ENCODE data around the gene TEKT5.

Gene TEKT5

DNA sequence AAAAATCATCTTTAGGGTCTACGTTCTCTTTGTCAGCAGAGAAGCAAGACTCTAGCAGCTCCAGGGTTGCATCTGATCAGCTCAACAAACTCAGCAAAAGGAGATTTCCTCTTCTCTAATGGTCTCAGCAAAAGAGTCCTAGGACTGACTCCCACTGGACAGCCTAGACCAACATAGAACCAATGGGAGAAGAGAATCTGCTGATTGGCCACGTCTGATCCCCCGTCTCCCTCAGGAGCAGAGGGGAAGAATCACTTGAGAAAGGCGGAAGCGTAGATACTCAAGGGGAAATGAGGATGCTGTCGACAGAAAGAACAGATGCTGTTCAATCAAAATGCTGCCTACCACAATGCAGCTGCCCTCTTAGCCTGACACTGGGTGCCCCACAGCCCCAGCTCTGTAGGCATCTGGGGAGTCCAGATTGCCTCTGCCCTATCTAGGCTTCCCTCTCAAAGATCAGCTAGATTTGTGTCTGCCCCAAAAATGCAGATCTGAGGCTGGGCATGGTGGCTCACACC is 82.8 kb downstream of the TEKT5 start:
- DNase-seq (ENCODE audit: low read depth in 1 of 2, low spot score in 1 of 2), result no peak

- DNase-seq (ENCODE audit: low read depth in 1 of 2, low spot score in 1 of 2), result no peak
Observed at GRCh38 chr16:10610499-10611184, 84.1 kb downstream of the TEKT5 start.

- no peak for DNase-seq (ENCODE audit: low read depth in 1 of 2, low spot score in 1 of 2)
Observed at GRCh38 chr16:10609402-10609774, 85.3 kb downstream of the TEKT5 start.

DNA sequence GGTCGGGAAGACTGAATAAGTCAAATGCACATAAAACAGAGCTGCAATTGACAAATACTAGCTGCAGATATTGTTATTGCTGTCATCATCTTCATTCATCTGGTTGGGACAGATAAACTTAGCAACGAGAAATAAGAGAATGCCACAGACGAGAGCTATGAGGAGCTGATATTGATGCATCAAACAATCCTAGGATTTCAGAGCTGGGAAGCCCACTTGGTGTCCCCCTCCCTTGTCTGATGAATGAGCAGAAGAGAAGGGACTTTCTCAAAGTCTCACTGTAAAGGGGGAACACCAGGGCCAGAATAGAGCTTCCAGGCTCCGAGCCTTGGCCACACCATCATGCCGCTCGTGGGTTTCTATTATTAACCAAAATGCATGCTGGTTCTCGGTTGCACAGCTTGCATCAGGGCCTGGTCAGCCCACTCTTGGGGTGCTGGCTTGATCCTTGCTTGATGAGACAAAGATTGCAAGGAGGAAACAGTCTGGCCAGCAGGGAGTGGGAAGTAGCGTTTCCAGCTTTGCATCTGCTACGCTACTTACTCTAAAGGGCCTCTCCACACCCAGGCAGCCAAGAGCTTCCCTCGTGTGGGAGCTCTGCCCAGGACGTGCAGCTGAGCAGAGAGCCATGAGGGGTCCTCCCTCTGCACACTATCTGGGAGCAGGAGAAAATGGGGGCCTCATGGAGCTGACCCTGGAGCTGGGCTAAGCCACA is 85.9 kb downstream of the TEKT5 start:
- no peak for DNase-seq (ENCODE audit: low read depth in 1 of 2, low spot score in 1 of 2)

DNA sequence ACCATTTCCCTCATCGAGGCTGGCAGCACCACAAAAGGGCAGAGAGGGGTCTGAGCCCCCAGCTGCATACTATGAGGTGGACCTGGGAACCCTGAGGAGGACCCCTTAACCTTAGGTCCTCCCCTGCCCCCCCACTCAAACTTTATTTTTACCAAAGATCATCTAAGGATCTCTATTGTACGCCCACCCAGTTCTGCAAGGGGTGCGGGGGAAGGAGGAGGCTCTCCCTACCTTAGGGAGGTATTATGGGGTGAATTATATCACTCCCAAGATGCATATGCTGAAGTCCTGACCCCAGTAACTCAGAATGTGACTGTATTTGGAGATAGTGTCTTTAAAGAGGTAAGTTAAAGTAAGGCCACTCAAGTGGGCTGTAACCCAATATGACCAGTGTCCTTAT is 87.6 kb downstream of the TEKT5 start:
- no peak for DNase-seq (ENCODE audit: low read depth in 1 of 2, low spot score in 1 of 2)

- DNase-seq (ENCODE audit: low read depth in 1 of 2, low spot score in 1 of 2), result no peak
Observed at GRCh38 chr16:10606607-10607006, 88.1 kb downstream of the TEKT5 start.

DNA sequence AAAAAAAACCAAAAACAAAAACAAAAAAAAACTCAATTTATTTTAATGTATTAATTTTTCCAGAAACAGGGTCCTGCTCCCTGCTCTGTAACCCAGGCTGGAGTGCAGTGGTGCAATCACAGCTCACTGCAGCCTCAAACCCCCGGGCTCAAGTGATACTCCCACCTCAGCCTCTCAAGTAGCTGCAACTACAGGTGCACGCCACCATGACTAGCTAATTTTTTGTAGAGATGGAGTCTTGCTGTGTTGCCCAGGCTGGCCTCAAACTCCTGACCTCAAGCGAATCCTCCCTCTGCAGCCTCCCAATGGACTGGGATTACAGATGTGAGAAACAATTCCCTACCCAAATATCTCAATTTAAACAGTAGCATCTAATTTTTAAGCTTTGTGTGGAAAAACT is 89.1 kb downstream of the TEKT5 start:
- no peak for DNase-seq (ENCODE audit: low read depth in 1 of 2, low spot score in 1 of 2)

DNA sequence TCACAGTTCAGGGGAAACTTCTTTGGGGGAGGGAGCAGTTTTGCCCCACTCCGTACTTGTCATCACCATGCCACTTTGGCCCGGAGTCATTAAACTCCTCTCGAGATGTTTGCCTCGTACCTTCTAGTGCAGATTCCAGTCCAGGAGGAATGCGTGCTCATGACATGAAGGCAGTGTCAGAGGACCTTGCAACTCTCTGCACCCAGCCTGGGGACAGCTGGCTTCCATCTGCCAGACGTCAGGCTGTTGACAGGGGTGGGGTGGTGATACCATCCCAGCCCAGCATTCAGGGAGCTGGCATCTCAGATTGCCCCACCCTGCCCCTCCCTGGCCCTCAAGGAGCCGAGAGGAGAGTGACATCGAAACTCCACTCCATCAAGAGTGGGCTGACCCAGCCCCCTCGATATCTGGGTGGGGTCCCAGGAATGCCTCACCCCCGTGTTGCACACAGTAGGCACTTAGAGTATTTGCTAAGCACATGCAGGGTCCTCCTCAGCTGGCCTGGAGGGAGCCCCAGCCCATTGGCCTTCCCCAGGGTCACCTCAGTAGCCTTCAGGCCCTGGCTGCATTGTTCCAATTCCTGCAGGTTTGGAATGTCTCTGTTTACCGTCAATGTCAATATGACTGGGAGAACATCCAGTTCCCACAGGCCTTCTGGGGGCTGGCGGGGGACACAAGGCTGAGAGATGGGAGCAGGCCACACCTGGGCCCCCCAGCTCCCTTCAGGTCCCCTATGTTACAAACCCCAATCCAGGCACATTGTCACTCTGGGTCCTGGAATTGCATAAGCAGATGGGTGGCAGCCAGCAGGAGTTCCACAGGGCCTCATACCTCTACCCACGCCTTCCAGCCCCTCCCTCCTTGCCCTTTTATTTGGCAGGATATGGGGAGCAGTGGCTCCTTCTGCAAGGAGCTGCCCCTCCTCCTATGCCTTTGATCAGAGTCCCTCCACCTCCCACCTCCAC is 93.0 kb downstream of the TEKT5 start:
- no peak for DNase-seq (ENCODE audit: low read depth in 1 of 2, low spot score in 1 of 2)

DNA sequence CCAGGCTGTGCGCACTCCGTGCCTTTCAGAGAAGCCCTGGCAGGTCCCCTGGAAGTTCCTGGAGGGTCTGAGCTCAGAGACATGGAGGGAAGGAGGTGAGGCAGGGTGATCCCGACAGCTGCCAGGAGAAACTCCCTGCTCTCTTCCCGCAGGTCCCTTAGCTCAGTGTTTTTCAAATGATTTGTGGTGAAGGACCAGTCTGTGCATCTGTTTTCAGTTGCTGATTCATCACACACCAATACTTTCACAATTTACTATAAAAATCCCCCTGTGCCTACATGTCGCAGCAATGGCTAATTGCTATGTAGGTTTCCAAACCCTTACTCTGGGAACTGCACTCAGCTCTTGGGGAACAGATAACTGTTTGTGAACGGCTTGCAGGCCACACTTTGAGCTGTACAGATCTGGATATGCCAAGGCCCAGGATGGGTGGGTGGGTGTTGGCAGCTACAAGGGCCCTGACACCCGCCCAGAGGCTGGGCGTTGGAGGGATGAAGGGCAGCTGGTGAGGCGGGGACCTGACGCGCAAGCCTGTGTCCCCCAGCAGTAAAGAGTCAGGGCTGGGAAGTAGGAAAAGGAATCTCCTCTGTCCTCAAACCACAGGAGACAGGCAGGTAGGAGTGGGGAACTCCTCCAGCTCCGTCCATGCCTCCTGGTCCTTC is 93.8 kb downstream of the TEKT5 start:
- DNase-seq (ENCODE audit: low read depth in 1 of 2, low spot score in 1 of 2), result no peak

DNA sequence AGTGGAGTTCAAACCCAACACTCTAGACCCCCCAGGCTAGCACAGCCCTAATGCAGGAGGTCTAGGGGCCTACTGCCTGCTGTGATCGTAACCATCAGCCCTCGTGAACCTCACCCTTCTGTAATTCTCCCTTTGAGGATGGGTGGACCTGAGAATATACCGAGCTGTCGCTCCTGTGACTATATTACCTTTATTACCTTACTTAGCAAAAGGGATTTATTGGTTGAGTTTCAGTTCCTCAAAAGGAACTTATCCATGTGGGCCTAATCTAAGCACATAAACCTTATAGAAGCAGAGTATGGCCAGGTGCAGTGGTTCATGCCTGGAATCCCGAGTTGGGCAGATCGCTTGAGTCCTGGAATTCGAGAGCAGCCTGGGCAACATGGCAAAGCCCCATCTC is 95.1 kb downstream of the TEKT5 start:
- no peak for DNase-seq (ENCODE audit: low read depth in 1 of 2, low spot score in 1 of 2)

- DNase-seq (ENCODE audit: low read depth in 1 of 2, low spot score in 1 of 2), result no peak
Observed at GRCh38 chr16:10598157-10598556, 96.6 kb downstream of the TEKT5 start.

DNA sequence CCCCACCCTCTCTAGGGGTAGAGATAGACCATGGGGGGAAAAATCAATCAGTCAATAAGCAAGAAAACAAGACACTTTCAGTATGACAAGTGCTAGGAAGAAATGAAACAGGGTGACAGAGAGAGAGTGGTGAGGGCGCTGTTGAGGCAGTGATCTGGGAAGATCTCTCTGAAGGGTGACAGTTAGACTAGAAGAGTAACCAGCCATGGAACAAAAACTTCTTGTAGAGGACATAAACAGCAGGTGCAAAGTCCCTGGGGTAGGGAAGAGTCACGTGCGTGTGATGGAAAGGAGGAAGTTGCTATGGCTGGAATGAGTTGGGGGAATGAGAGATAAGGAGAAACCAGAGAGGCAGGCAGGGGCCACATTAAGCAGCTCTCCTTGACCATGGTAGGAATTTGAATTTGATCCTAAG is 97.5 kb downstream of the TEKT5 start:
- DNase-seq (ENCODE audit: low read depth in 1 of 2, low spot score in 1 of 2), result no peak

GRCh38 chr16:10594312-10594950 is 100.3 kb downstream of the TEKT5 start:
- DNase-seq (ENCODE audit: low read depth in 1 of 2, low spot score in 1 of 2), result no peak

DNA sequence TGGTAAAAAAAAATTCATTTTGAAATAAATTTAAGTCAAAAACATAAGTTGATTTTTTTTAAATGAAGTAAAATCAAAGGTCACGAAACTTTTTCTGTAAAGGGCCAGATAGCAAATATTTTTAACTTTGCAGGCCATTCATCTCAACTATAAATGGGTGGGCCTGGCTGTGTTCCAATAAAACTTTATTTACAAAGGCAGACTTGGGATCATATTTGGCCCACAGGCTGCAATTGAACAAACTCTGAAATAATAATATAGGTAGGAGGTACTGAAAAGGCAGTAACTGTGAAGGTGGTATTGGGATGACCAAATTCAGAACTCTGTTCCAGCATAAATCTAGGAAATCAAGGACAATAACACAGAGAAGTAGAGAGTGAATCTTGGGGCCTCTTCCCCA is 102.1 kb downstream of the TEKT5 start:
- no peak for DNase-seq (ENCODE audit: low read depth in 1 of 2, low spot score in 1 of 2)

- no peak for DNase-seq (ENCODE audit: low read depth in 1 of 2, low spot score in 1 of 2)
Observed at GRCh38 chr16:10590342-10590741, 104.4 kb downstream of the TEKT5 start.

- DNase-seq (ENCODE audit: low read depth in 1 of 2, low spot score in 1 of 2), result no peak
Observed at GRCh38 chr16:10589109-10589508, 105.6 kb downstream of the TEKT5 start.

GRCh38 chr16:10587622-10588021 is 107.1 kb downstream of the TEKT5 start:
- DNase-seq (ENCODE audit: low read depth in 1 of 2, low spot score in 1 of 2), result no peak

GRCh38 chr16:10584981-10585438 is 109.7 kb downstream of the TEKT5 start:
- DNase-seq (ENCODE audit: low read depth in 1 of 2, low spot score in 1 of 2), result no peak

GRCh38 chr16:10583269-10583668 is 111.5 kb downstream of the TEKT5 start:
- no peak for DNase-seq (ENCODE audit: low read depth in 1 of 2, low spot score in 1 of 2)

DNA sequence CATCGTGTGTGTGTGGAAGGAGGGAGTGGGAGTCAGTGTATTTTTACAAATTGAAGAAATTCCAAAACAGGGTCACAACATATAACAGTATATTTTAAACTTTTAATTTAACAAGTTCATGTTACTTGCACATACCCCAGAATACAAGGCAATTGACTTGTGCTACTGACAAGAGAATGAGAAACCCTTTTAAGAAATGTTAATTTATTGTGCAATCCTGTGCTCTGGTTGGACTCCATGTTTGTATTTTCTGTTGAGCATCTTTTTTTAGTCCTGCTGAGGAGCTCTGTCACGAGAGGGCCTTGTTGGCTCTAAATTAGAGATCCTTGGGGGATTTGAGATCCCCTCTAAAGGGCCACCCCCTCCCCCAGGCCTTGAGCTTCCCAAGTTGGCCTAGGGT is 113.2 kb downstream of the TEKT5 start:
- DNase-seq (ENCODE audit: low read depth in 1 of 2, low spot score in 1 of 2), result no peak

GRCh38 chr16:10580883-10581247 is 113.9 kb downstream of the TEKT5 start:
- no peak for DNase-seq (ENCODE audit: low read depth in 1 of 2, low spot score in 1 of 2)

Data from stimulated activated CD4-positive, alpha-beta T cell treated with anti-CD3 and anti-CD28 coated beads, Interleukin-15, amount 100 ng/mL, for 1 hour (primary cell).